H1 (cell line): ENCODE results near the gene PRKCA. TPM values are rescaled to one million over a fixed set of nuclear protein-coding genes. Genes with fewer than 3 reads are reported as not detected.
A peak's percentile ranks its signal among the peaks of the same experiment; 100 is the strongest.

Experiments used
- BACH1 ChIP-seq: IDR thresholded peaks from 2 replicates; pipeline ENCODE4 v1.6.1; 2012; ENCODE audit warnings: low read length, improper control_type of control experiment
- CREB1 ChIP-seq: IDR thresholded peaks from 2 replicates; pipeline ENCODE4 v1.6.1; 2012; ENCODE audit warnings: inconsistent platforms
- CTBP2 ChIP-seq: IDR thresholded peaks from 2 replicates; pipeline ENCODE4 v1.7.0; 2011; ENCODE audit warnings: borderline replicate concordance, mild to moderate bottlenecking, moderate library complexity, mixed read lengths, low read length; ENCODE audit not compliant: insufficient read depth, insufficient read length
- RAD21 ChIP-seq, 2 experiments: IDR thresholded peaks in 1 of 2; conservative IDR thresholded peaks in 1 of 2; 2 replicates each; pipeline ENCODE4 v1.6.1; 2011; ENCODE audit warnings: low read depth in 2 of 2, low read length in 2 of 2, improper control_type of control experiment in 1 of 2, inconsistent platforms in 1 of 2, mild to moderate bottlenecking in 1 of 2, moderate library complexity in 1 of 2
- RNF2 ChIP-seq: fragments of 200-900, 300-1000 bp; sonication (generic); IDR thresholded peaks from 2 replicates; pipeline ENCODE4 v1.7.1; 2016; ENCODE audit warnings: borderline replicate concordance, low read depth, mild to moderate bottlenecking, antibody characterized with exemption, low read length; ENCODE audit not compliant: poor library complexity, severe bottlenecking; ENCODE audit errors: missing control alignments
- TAF1 ChIP-seq: IDR thresholded peaks from 2 replicates; pipeline ENCODE4 v1.6.1; 2011; ENCODE audit warnings: mild to moderate bottlenecking, low read depth, low read length
- TAF7 ChIP-seq: optimal IDR thresholded peaks from 2 replicates; pipeline ENCODE3; 2011; ENCODE audit warnings: low read depth, mild to moderate bottlenecking, inconsistent platforms, low read length, moderate library complexity, borderline replicate concordance
- TEAD4 ChIP-seq: IDR thresholded peaks from 2 replicates; pipeline ENCODE4 v1.6.1; 2012; ENCODE audit warnings: low read depth, low read length, inconsistent platforms, mixed read lengths
- polyA plus RNA-seq, 7 experiments: library from polyadenylated mRNA; depleted of rRNA in 3 of 7; stranded (reverse) in 5 of 7; unstranded in 2 of 7; fragments of >200 nt in 5 of 7; fragments of 200-250 nt in 2 of 7; gene quantifications; 1 replicate in 5 of 7; 2 replicates in 1 of 7; 4 replicates in 1 of 7; pipeline versions ENCODE4 v1.2.1 to v1.2.3, GENCODE V29; 2011 to 2013; ENCODE audit warnings: missing spikeins in 2 of 7, mixed read lengths in 2 of 7
- total RNA-seq: library from RNA; stranded (reverse); fragmentation: NEBNext Ultra II Directional; extraction: Animal tissue kit (Norgen Biotek cat#: 25700); gene quantifications from 2 replicates; pipeline ENCODE4 v1.2.1, GENCODE V29; 2021
- TF ChIP-seq, protein P1 (sequence below): fragments of 300-600 bp; sonication (generic); IDR thresholded peaks from 2 replicates; pipeline ENCODE4 v1.7.1; 2012; ENCODE audit warnings: low read length, moderate library complexity, mild to moderate bottlenecking, inconsistent platforms; ENCODE audit not compliant: insufficient replicate concordance

PRKCA gene
- total and polyA plus RNA-seq, 2 of the 8 experiments (the other 6 are each of a cell fraction or from before 2014, with no cell fraction given): 5.8 to 17.8 TPM

DNA sequence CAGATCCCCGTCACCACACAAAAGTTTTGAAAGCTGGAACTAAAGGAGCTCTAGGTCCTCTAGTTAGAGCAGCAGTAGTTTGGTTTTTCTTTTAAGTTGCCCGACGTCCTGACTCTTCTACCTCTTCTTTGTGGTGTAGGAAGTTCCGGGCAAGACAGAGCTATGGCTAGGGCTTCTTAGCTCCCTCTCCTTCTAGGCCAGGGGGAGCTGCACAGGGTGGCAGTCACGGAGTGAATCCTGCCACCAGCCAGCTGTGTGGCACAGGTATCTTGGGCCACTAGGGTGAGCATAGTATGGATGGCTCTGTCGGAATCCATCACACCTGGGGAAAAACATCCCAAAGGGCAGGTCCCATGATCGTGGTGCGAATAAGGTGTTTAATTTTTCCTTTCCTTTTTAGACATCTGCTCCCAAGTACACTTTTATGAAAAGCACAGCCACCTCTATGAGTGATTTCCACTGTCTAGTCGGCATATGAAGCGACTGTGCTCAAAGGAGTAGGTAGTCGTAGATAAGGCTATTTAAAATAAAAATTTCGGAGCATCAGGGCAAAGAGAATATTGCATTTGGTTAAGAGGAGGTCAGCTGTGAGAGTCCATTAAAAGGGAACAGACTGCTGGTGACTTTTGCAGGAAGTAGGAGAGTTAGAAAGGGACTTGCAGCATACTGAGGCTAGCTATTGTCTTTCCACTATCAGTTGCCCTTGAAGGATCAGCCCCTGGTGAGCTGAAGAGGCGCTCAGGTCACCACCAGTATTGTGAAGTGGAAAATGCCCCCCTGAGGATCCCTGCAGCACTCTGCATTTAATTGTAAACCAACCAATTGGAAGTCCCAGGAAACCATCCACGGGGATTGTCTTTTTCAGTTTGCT lies 2.1 kb downstream of the PRKCA start (continued):
- TF ChIP-seq, protein P1, sequence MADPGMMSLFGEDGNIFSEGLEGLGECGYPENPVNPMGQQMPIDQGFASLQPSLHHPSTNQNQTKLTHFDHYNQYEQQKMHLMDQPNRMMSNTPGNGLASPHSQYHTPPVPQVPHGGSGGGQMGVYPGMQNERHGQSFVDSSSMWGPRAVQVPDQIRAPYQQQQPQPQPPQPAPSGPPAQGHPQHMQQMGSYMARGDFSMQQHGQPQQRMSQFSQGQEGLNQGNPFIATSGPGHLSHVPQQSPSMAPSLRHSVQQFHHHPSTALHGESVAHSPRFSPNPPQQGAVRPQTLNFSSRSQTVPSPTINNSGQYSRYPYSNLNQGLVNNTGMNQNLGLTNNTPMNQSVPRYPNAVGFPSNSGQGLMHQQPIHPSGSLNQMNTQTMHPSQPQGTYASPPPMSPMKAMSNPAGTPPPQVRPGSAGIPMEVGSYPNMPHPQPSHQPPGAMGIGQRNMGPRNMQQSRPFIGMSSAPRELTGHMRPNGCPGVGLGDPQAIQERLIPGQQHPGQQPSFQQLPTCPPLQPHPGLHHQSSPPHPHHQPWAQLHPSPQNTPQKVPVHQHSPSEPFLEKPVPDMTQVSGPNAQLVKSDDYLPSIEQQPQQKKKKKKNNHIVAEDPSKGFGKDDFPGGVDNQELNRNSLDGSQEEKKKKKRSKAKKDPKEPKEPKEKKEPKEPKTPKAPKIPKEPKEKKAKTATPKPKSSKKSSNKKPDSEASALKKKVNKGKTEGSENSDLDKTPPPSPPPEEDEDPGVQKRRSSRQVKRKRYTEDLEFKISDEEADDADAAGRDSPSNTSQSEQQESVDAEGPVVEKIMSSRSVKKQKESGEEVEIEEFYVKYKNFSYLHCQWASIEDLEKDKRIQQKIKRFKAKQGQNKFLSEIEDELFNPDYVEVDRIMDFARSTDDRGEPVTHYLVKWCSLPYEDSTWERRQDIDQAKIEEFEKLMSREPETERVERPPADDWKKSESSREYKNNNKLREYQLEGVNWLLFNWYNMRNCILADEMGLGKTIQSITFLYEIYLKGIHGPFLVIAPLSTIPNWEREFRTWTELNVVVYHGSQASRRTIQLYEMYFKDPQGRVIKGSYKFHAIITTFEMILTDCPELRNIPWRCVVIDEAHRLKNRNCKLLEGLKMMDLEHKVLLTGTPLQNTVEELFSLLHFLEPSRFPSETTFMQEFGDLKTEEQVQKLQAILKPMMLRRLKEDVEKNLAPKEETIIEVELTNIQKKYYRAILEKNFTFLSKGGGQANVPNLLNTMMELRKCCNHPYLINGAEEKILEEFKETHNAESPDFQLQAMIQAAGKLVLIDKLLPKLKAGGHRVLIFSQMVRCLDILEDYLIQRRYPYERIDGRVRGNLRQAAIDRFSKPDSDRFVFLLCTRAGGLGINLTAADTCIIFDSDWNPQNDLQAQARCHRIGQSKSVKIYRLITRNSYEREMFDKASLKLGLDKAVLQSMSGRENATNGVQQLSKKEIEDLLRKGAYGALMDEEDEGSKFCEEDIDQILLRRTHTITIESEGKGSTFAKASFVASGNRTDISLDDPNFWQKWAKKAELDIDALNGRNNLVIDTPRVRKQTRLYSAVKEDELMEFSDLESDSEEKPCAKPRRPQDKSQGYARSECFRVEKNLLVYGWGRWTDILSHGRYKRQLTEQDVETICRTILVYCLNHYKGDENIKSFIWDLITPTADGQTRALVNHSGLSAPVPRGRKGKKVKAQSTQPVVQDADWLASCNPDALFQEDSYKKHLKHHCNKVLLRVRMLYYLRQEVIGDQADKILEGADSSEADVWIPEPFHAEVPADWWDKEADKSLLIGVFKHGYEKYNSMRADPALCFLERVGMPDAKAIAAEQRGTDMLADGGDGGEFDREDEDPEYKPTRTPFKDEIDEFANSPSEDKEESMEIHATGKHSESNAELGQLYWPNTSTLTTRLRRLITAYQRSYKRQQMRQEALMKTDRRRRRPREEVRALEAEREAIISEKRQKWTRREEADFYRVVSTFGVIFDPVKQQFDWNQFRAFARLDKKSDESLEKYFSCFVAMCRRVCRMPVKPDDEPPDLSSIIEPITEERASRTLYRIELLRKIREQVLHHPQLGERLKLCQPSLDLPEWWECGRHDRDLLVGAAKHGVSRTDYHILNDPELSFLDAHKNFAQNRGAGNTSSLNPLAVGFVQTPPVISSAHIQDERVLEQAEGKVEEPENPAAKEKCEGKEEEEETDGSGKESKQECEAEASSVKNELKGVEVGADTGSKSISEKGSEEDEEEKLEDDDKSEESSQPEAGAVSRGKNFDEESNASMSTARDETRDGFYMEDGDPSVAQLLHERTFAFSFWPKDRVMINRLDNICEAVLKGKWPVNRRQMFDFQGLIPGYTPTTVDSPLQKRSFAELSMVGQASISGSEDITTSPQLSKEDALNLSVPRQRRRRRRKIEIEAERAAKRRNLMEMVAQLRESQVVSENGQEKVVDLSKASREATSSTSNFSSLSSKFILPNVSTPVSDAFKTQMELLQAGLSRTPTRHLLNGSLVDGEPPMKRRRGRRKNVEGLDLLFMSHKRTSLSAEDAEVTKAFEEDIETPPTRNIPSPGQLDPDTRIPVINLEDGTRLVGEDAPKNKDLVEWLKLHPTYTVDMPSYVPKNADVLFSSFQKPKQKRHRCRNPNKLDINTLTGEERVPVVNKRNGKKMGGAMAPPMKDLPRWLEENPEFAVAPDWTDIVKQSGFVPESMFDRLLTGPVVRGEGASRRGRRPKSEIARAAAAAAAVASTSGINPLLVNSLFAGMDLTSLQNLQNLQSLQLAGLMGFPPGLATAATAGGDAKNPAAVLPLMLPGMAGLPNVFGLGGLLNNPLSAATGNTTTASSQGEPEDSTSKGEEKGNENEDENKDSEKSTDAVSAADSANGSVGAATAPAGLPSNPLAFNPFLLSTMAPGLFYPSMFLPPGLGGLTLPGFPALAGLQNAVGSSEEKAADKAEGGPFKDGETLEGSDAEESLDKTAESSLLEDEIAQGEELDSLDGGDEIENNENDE: no peak
- TF ChIP-seq TAF7 (no peak), CTBP2 (no peak), TEAD4 (no peak), TAF1 (no peak), RAD21 (IDR thresholded peaks at IDR 0.05 in 1 of 2, conservative IDR thresholded peaks at IDR 0.05 in 1 of 2; ENCODE audit: low read depth in 2 of 2, low read length in 2 of 2) (0 out of 4 replicates have a peak, but pooled peaks of 1 of the 2 experiments have one; percentile 8), RNF2 (no peak), CREB1 (no peak), BACH1 (peak; percentile 44; the same call in 1 of the 2 replicates)
